Measurements from ENCODE around the gene POC1A.

POC1A gene

DNA sequence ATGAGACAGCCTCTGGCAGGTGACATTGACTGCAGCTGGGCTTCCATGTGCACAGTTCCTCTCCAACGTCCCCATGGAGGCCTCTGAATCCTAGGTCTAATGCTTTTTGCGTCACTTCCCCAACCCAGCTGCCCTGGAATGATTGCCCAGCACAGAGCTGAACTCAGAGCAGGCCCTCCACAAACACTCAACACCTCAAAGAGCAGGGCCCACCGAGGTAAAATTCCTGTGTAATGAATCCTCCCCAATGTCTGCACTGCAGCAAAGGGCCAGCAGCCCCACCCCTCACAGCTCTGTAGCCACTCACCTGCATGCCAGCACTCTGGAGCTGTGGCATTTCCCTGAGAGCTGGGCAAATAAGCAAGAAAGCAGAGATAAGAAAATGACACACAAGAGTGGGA is 55.2 kb downstream of the POC1A start:
- no peak for DNase-seq (ENCODE audit: low read depth)

DNA sequence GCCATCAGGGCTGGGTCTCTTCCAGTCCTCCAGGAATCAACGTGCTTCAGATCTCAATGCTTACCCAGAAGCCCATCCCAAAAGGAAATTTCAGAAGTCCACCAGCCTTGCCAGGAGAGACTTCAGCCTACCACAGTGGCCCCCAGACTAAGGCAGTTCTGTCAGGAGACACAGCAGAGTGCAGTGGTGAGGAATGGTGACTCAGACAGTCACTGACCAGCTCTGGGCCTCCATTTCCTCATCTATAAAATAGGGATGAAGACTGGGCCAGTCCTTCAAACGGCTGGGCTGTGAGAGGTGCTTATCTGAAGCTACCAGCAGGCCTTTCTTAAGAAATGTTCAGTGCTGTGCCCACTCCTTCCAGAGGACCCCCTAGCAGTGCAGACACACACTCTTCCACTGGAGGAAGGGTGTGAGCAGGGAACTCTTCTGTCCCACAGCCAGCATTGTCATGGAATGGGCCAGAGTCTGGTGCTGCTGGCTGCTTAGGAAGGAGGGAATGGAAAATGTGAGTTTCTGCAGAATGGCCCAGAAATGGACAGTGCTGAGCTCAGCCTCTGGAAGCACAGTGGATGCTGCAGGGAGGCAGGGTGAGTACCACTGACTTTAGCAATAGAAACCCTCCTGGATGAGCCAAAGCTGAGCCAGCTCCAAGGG is 56.2 kb downstream of the POC1A start:
- no peak for DNase-seq (ENCODE audit: low read depth)

DNA sequence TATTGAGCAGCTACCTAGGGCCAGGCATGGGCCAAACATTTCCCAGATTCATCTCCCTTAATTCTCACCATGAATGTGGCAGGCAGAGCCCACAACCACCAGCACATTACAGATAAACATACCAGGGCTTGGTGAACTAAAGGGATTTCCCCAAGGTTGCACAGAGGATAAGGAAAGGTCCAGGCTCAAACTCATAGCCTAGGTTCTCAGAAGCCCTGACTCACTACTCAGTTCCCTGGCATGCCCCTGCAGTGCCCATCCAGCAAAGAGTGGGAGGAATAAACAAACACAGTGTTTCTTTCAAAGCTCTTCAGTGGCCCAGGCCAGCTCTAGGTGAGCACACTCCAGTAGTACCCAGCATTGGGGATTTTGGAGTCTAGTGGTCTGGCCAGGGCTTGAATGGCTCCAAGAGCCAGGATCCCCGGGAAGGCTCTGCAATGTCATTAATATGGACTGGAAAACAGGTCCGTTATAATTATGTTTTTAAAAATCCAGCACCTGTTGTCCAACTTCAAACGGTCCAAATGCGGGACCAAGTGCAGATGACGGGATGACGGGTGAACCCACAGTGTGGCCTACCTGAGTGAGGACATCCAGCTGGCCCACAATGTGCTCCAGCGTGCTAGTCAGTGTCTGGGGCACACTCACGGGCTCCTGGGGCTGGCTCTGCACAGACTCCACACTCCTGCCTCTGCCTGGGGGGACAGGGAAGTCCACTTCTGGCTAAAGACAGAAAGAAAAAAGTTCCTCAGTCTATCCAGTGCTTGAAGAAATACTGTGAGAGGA is 58.0 kb downstream of the POC1A start:
- DNase-seq (ENCODE audit: low read depth) = no peak

DNA sequence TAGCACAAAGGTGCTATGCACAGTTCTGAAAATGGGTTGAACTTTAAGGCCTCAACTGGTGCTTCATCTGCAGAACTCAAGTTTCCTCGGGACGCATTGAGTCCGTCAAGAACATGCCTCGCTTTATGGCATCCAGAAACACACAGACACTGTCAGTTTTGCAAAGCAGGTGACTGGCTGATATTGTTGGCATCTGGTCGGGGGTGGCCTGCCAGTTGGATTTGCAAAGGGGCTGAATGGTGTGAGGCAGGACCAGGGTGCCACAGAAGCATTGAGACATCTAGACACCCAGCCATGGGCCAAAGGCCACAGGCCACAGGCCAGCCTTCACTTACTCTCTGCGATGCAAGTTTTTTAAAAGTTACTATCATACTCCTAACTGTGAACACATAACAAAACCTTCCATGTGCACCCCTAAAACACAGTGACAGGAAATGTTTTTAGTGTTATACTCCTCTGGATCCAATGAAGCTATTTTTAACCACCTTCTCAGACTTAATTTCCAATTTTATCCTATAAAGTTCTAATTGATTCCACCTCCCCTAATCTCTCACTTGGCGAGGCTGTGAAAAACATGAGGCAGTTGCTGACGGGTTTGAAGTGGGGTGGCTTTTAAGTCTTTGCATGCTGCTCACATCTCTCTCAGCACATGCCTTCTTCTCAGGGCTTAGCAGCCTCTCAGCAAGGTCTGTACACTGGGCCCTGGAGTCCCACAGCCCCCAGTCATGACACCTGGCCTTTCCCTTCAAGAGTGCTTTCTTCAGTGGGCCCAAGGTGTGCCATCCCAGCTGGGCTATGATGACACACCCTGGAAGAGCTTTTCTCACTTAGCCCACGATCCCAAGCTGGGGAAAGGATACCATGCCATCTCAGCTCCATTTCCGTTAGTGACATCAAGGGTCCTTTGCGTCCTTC is 59.4 kb downstream of the POC1A start:
- no peak for DNase-seq (ENCODE audit: low read depth)

DNA sequence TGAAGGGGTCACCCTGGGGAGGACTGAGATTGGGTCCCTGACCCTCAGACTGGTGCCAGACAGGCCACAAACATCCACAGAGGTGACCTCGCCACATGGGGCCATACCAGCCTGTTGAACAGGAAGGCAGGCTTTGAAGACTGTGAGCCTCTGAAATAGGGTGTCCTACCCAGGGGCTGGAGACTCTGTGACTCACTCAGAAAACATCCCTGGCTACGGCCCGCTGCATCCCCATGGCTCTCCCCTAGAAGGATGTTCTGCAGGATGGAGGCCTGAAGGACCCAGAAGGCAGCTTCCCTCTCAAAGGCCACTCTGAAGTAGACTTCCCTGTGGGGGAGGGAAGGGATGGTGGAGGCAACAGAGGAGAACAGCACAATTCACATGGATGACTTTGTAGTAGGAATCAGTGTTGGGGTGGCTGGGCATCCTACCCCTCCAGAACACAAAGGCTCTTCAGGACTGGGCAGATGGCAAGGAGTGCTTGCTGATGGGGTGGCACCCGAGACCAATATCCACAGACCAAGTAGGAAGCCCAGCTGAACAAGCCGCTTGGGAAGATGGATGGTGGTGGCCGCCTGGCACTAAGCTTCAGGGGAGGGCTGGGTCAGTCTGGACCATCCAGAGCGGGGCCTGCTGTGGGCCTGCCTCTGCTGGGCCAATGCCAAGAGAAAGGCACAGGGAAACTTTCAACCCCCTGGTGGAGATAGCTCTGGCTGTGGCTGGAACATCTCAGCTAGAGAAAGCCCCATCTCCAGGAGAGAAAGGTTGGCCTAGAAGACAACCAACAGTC is 60.3 kb downstream of the POC1A start:
- no peak for DNase-seq (ENCODE audit: low read depth)

DNA sequence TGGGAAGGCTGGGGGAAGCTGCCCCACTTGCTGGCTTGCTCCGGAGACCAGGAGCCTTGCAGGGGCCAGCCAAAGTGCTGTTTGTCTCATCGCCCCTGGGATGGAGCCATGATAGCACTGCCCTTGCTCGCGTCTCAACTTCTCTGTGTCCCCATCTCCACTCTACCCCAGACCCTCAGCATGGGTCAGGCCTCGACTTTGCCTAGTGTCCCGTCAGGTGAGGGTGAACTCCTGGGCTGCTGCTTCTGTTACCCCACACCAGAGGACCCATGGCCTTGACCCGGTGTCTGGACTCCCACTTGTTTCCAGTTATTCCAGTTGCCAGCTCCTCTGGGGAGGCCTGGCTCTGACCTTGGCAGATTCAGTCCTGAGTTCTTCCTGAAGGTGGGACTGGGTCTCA is 61.3 kb downstream of the POC1A start:
- no peak for DNase-seq (ENCODE audit: low read depth)

DNA sequence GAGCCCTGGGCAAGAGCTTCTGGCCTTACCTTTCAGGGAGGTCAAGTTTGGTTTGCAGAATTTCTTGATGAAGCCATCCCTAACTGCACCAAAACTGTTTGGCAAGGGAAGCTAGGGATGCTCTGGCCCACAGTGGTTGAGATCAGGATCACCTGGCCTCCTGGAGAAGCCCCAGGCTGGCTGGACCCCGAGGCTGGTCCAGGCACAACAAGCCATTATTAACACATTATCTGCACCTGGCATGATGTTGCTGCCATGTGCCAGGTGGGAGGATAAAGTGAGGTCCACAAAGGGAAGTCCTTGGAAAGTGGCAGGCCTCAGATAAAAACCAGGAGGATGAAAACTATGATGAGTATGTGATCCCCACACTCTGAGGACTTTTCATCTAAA is 62.0 kb downstream of the POC1A start:
- DNase-seq (ENCODE audit: low read depth) = no peak

DNA sequence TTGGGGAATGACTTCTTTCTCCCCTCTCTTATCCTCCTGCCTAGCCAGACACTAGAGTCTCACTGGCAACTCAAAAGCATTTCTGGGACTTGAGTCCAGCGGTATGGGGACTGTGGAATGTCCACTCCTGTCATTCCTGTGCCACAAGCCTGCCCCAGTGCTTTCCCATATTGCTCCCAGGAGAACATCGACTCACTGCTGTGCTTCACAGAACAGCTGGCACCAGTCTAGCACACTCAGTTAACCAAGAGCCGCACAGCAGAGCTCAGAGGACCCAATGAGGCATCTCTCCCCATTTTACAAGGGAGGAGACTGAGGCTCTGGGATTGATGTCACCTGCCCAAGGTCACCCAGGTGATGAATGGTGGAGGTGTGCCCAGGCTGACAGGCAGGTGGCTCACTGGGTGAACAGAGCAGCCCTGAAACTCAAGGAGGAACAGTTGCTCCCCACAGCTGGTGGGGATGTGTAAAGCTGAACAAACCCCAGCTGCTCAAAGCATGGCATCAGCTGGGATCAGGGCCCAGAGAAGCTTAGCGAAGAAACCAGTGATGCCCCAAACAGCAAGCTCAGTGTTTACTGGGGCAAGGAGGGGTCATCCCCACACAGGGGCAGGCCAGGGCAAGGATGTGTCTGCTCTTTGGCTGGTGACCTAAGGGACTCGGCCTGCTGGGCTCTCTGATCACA is 62.5 kb downstream of the POC1A start:
- DNase-seq (ENCODE audit: low read depth) = peak; percentile 34

DNA sequence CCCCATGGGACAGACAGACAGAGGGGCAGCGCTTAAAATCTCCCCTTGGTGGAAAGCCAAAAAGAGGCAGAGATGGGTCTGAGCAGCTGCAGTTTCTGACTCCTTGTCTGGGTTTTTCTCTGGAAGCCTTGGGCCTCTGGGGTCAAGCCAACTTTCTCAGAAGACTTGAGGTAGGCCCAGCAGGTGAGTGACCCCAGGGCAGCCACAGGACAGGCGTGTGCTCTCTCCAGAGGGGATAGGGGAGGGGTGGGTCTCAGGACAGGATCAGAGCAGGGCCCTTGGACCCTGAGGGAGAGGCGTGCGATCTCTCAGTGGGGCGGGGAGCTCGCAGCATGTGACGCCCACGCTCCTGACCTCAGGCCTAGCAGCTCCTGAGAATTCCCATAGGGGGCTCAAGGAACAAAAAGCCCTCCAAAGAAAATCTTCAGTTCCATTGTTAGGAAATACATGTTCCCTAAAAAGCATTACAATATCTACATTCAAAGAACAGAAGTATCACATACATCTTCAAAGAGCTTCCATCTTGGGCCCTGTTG is 63.2 kb downstream of the POC1A start:
- no peak for DNase-seq (ENCODE audit: low read depth)

DNA sequence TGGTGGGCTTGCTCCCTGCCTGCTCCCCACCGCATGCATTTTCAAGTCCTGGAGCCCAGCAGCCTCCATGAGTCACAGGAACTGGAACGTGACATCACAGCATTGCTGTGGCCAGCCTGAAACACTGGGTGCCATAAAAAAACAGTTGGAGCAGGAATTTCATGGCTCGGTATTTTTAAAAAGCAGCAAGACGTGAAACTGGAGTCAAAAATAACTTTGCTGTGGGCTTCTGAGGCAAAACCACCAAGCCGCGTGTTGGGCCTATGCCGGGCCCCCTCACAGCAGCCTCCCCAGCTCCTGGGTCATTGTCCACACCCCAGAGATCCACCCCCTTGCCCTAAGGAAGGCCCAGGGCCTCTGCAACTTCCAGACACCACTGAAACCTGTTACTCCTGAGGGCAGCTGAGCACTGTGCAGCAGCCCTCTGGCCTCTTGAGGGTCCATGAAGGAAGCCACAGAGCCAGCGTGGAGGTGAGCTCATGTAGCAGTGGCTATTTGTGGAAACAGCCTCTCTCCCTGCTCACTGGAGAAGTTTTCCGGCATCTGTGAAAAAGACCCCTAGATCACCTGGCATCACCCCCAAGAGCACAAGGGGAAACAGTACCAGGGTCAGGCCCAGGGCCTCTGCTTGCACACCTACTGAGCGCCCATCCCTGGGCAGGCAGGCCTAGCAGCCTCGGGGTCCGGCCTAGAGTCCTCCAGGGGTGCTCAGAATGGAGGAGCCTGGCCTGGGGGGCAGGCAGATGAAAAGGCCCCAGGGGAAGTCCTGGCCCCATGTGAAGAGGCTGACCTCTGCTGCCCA is 63.9 kb downstream of the POC1A start:
- DNase-seq (ENCODE audit: low read depth) = peak; percentile 84

DNA sequence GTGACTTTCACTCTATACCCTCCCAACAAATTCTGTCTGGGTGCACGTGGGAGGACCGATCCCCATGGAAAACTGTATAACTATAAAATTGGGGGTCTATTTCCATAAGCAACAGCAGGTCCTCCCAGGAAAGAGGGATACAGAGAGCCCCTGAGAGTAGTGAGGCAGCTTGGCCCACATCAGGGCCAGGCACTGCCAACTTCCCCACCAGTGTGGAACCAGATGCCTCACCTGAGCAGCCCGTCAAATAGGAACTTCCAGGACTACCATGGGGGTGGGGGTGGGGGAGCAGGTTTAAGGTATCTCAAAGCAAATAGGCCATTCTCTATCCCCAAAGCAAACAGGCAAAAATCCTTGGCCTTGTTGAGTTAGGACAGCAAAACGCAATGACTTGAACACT is 64.5 kb downstream of the POC1A start:
- DNase-seq (ENCODE audit: low read depth) = no peak

DNA sequence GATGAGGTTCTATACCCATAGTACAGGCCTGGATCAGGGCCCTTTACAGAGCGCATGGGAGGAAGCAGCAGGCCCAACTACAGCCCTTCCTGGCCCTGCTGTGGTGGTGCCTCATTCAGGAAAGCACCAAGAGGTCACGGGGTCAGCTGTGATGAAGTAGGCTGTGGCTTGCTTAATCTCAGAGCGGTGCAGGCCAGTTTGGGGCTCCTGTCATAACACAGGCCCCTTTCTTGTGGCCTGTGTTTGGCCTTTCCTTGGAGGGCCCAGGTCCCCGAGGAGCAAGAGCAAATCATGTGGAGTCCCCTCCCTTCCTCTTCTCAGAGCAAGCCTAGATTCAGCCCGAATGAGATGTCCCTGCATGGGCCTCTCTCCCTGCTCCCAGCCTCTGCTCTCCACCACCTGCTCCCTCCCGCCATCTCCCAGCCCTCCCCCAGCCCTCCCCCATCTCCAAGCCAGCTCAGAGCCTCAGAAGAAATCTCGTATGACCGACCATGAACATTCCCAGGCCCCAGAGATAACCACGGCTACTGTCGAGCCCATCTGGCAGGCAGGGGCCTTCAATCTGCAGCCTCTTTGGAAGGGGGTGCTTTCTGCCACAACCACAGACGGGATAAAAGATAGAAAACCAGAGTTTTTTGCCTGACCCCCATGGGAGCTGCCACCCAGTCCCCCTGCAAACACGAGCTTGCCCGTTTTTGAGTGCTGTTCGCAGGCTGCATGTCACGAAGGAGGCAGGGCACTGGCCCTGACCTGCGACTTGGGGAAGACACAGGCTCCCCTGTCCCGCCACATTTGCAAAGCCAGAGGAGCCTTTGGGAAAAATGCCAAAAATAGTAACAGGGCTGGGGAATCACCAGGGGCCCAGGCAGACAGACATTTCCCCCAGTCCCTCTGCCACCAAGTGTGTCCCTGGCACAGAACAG is 65.5 kb downstream of the POC1A start:
- DNase-seq (ENCODE audit: low read depth) = no peak

DNA sequence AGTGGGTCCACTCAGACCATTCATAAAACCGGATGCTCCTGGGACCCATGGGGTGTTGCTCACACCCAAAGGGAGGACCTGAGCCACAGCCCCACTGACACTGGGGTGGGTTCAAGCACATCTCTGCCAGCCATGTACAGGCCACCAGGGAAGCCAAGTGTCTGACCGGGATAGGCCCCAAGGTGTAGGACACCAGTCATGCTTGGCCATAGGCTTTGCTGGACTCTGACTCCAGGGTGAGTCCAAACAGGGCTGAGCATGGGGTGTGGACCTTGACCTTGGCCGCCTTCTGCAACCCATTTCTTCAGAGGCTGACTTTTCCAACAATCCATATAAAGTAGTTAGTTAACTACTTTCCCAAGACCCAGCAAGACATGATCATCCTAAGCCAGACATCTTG is 66.5 kb downstream of the POC1A start:
- DNase-seq (ENCODE audit: low read depth) = no peak

DNA sequence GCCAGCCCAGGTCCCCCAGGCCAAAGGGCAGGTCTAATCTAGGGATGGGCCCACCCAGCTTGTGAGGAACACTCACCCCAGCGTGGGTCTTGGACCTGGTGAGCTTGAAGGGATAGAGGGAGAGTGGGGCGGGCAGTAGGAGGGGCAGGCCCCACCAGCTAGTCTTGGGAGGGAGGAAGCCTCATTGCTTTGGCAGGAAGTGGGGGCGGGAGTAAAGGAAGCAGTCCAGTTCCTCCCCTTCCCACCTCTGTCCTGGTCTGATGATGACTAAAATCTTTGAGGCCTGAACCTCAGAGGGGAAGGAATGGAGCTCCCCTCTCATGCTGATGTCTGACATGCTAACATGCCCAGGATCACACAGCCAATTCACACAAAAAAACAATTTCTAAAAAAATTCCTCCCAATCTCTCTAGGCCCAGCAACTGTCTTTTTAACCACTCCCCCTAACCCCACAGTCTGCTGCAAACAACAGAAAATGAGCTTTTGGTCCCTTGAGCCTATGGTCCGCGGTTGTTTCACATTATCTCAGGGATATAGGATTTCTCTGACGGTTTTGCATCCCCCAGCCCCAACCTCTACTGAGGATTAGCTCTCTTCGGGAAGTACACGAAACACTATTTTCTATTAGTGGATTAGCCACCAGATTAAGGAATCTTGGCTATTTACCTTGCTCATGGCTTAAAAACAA is 67.1 kb downstream of the POC1A start:
- DNase-seq (ENCODE audit: low read depth) = no peak

DNA sequence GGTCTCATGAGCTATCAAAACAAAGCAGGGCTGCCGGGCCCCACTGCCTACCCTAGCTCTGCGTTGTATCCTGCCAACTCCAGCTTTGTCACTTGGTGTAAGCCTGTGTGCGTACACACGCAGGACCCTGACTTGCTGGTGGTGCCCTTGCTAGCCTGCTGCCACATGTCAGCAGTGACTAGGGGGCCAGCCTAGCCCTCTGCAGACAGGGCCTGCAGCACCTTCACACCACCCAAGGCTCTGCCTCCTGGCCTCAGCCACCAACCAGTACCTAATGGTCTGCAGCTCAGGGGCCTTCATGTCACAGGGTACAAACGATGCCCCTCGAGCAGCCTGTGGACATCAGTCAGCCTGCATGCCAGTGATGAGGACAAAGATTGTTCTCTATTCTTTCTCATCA is 67.8 kb downstream of the POC1A start:
- no peak for DNase-seq (ENCODE audit: low read depth)

DNA sequence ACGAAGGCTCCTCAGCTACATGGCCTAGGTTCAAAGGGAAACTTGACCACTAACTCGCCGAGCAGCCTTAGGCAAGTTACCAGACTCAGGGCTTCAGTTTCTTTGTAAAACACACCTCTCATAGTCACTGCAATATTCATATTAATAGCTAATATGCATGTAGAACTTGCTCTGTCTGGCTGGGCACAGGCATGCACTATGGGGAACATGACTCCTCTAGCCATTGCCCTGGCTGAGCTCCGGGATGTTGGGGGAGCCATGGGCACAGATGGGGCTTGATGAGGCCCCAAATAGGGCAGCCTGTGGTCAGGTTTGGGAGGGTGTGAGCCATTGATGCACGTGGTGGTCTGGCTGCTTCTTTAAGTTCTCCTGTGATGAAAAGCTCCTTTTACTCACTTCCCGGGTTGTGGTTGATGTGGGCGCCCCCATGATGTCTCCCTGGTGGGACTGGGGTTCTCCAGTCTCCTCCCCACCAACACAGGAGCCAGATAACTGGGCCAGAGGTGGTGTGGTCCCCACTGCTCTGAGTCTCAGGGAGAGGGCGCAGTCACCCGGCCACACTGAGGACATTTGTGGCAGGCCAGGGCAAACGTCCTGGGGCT is 68.4 kb downstream of the POC1A start:
- DNase-seq (ENCODE audit: low read depth) = no peak

DNA sequence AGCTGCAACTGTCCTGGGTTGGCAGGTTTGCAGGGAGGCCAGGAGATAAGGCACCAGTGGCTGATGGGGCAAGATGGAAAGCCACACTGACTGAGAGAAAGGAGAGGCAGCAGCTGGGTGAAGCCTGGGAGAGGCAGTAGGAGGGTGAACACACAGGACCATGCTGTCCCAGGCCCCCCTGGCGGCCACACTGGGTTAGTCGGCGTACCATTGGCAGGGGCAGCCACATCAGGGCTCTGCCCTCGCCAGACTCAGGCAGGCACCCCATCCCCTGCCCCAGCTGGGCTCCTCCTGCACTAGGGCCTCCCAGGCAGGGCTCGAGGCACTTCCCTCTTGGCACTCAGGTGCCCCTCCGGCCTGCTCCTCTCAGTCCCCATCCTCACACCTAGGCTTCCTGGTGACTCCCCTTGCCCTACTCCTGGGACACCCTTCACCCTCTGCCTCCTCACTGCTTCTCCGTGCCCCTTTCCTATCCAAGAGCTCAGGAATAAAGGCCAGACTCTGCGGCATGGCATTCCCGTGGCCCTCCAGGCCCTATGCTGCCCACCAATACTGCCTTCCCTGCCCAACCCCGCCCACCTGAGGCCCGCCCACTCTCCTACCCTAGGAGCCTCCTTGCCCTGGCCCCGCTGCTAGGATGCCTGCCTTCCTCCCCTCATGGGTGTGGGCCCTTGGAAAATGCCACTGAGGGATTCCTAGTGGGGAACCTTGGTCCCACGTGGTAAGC is 69.1 kb downstream of the POC1A start:
- DNase-seq (ENCODE audit: low read depth) = no peak
